Activated T-cell treated with anti-CD3 and anti-CD28 coated beads for 48 hours (primary cell): Measurements from ENCODE around the gene ZBTB7C.

ENCODE experiments used
- DNase-seq: peaks from one replicate; pipeline ENCODE4 v3.0.0-alpha.2; 2020; ENCODE audit warnings: low read depth

ZBTB7C gene

GRCh38 chr18:48252525-48252924 is 156.7 kb downstream of the ZBTB7C start:
- no peak for DNase-seq

GRCh38 chr18:48250918-48251317 is 158.3 kb downstream of the ZBTB7C start:
- no peak for DNase-seq

- DNase-seq: no peak
These were observed 158.7 kb downstream of the ZBTB7C start for GRCh38 chr18:48250362-48250907.

GRCh38 chr18:48249854-48250253 is 159.3 kb downstream of the ZBTB7C start:
- DNase-seq: no peak

- no peak for DNase-seq
These were observed 164.7 kb downstream of the ZBTB7C start for GRCh38 chr18:48244530-48244929.

GRCh38 chr18:48238636-48239035 is 170.5 kb downstream of the ZBTB7C start:
- DNase-seq: no peak

GRCh38 chr18:48238206-48238605 is 171.0 kb downstream of the ZBTB7C start:
- no peak for DNase-seq

- no peak for DNase-seq
These were observed 172.4 kb downstream of the ZBTB7C start for GRCh38 chr18:48236822-48237221.

GRCh38 chr18:48230467-48231113 is 178.6 kb downstream of the ZBTB7C start:
- DNase-seq: no peak

GRCh38 chr18:48229552-48229981 is 179.6 kb downstream of the ZBTB7C start:
- no peak for DNase-seq

- DNase-seq: no peak
These were observed 180.3 kb downstream of the ZBTB7C start for GRCh38 chr18:48228841-48229240.

- no peak for DNase-seq
These were observed 180.9 kb downstream of the ZBTB7C start for GRCh38 chr18:48228301-48228715.

- DNase-seq: no peak
These were observed 182.0 kb downstream of the ZBTB7C start for GRCh38 chr18:48227206-48227605.

GRCh38 chr18:48226401-48226800 is 182.8 kb downstream of the ZBTB7C start:
- no peak for DNase-seq

- no peak for DNase-seq
These were observed 187.1 kb downstream of the ZBTB7C start for GRCh38 chr18:48222118-48222517.

- DNase-seq: no peak
These were observed 189.2 kb downstream of the ZBTB7C start for GRCh38 chr18:48219810-48220499.

- no peak for DNase-seq
These were observed 190.0 kb downstream of the ZBTB7C start for GRCh38 chr18:48219037-48219809.

- no peak for DNase-seq
These were observed 190.7 kb downstream of the ZBTB7C start for GRCh38 chr18:48218285-48219022.

- no peak for DNase-seq
These were observed 191.6 kb downstream of the ZBTB7C start for GRCh38 chr18:48217258-48218250.

- DNase-seq: no peak
These were observed 192.4 kb downstream of the ZBTB7C start for GRCh38 chr18:48216639-48217257.
